ENCODE data around the gene PDIK1L.
A peak's percentile ranks its signal among the peaks of the same experiment; 100 is the strongest.

Gene PDIK1L

DNA sequence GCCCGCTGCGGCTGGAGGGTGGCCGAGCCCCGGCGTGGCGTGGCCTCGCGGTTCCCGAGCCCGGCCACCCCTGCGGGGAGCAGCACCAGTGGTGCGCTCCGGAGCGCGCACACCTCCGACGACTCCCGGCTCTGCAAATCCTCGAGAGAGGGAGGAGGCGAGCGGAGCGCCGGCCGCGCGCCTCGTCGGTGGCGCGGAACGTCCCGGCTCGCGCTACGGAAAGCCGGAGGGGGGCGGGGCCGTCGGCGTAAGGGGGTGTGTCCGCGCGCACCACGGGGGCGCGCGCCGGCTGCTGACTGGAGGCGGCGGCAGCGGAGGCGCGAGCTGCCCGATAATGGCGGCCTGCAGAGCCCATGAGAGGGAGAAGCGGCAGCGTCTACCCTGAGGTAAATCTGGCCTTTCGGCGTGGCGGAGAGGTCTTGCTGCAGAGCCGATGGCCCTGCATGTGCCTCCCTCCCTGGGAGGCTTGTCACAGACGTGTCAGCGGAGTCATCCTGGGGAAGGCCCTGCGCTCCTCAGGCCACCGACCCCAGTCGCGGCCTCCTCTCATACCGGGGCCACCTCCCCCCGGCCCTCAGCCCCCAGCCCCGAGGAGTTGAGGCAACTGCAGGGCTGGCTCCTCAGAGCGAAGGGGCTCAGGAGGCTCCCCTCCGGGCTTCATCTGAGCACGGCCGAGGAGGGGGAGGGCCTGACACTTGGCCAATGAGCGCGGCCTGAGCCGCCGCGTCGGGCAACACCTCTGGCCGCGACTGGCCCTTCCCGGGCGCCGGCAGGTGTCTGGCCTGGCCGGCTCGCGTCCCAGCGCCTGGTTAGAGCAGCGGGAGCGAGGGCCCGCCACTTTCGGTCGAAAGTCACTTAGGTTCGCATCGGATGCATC is at the start of gene PDIK1L:
Gene PDIK1L, plus strand, starts transcription at position 295 of the 877 bp plus-strand sequence. CDS start 2,485 bp downstream, outside the sequence.
- DNase-seq (ENCODE audit: extremely low read depth, insufficient read length), result peak; percentile 99
- Histone ChIP-seq H3K36me3 (ENCODE audit: control insufficient read depth, insufficient read depth, low read length) (no peaks in the 10 kb centered on the region), H3K27me3 (replicated peaks; ENCODE audit: control insufficient read depth, insufficient read depth, low read length) (no peaks in the 10 kb centered on the region), H3K4me3 (replicated peaks; ENCODE audit: low read depth, low read length) (peak within 1 kb of the TSS; percentile 100)
- TF ChIP-seq, protein P1, sequence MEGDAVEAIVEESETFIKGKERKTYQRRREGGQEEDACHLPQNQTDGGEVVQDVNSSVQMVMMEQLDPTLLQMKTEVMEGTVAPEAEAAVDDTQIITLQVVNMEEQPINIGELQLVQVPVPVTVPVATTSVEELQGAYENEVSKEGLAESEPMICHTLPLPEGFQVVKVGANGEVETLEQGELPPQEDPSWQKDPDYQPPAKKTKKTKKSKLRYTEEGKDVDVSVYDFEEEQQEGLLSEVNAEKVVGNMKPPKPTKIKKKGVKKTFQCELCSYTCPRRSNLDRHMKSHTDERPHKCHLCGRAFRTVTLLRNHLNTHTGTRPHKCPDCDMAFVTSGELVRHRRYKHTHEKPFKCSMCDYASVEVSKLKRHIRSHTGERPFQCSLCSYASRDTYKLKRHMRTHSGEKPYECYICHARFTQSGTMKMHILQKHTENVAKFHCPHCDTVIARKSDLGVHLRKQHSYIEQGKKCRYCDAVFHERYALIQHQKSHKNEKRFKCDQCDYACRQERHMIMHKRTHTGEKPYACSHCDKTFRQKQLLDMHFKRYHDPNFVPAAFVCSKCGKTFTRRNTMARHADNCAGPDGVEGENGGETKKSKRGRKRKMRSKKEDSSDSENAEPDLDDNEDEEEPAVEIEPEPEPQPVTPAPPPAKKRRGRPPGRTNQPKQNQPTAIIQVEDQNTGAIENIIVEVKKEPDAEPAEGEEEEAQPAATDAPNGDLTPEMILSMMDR (IDR thresholded peaks at IDR 0.05; ENCODE audit: insufficient read depth, low read length, poor library complexity, severe bottlenecking), result no peak

DNA sequence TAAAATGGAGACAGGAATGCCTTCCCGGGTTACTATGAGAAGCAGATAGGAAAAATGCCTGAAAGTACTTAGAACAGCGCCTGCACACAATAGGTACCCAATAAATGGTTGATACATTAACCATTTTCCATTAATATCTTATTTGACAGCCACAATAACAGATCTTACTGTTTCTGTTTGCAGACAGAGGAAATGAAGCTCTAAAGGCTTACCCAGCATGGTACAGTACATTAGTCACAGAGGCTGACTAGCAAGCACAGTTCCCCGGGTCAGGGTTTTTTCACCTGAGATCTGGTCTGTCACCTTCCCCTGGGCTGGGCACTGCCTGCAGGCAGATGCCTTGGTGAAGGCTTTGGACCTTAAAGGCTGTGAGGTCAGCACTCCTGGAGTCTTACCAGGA is 47.1 kb upstream of the PDIK1L start:
- Histone ChIP-seq H3K27me3 (replicated peaks; ENCODE audit: control insufficient read depth, insufficient read depth, low read length) (no peaks in the 10 kb centered on the region; the same call in none of the 2 replicates), H3K36me3 (ENCODE audit: control insufficient read depth, insufficient read depth, low read length) (no peaks in the 10 kb centered on the region), H3K4me3 (replicated peaks; ENCODE audit: low read depth, low read length) (no peak overlapping the region)
- TF ChIP-seq, protein P1 (IDR thresholded peaks at IDR 0.05; ENCODE audit: insufficient read depth, low read length, poor library complexity, severe bottlenecking), result no peak
- DNase-seq (ENCODE audit: extremely low read depth, insufficient read length), result no peak

DNA sequence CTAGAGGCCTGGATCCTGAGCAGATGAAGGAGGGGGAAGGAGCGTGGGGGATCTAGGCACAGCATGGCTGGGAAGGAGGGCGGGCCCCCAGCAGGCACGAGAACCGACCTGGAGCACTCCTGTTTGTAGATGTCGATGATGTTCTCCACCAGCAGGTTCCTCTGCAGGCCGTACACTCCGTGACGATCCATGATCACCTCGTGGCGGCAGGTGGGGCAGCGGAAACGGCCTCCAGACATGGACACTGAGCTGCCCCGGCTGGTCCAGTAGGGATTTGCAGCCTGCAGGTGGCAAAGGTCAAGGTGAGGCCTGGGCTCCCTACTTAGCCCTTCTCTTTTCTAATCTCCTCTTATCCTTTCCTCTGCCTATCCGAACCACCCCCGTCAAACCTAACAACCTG is 45.5 kb upstream of the PDIK1L start:
- no peak overlapping the region for H3K4me3 ChIP-seq (replicated peaks; ENCODE audit: low read depth, low read length)
- DNase-seq (ENCODE audit: extremely low read depth, insufficient read length), result no peak
- no peaks in the 10 kb centered on the region for H3K36me3 ChIP-seq (ENCODE audit: control insufficient read depth, insufficient read depth, low read length)
- no peaks in the 10 kb centered on the region; the same call in none of the 2 replicates for H3K27me3 ChIP-seq (replicated peaks; ENCODE audit: control insufficient read depth, insufficient read depth, low read length)
- TF ChIP-seq, protein P1 (IDR thresholded peaks at IDR 0.05; ENCODE audit: insufficient read depth, low read length, poor library complexity, severe bottlenecking), result no peak

- no peak for DNase-seq (ENCODE audit: extremely low read depth, insufficient read length)
- TF ChIP-seq, protein P1 (IDR thresholded peaks at IDR 0.05; ENCODE audit: insufficient read depth, low read length, poor library complexity, severe bottlenecking), result no peak
- Histone ChIP-seq H3K36me3 (ENCODE audit: control insufficient read depth, insufficient read depth, low read length) (no peaks in the 10 kb centered on the region), H3K27me3 (replicated peaks; ENCODE audit: control insufficient read depth, insufficient read depth, low read length) (no peaks in the 10 kb centered on the region; the same call in none of the 2 replicates), H3K4me3 (replicated peaks; ENCODE audit: low read depth, low read length) (no peak overlapping the region)
Observed at GRCh38 chr1:26066857-26067256, 44.8 kb upstream of the PDIK1L start.

- Histone ChIP-seq H3K27me3 (replicated peaks; ENCODE audit: control insufficient read depth, insufficient read depth, low read length) (no peaks in the 10 kb centered on the region; the same call in none of the 2 replicates), H3K4me3 (replicated peaks; ENCODE audit: low read depth, low read length) (no peak within 1 kb of the TSS), H3K36me3 (ENCODE audit: control insufficient read depth, insufficient read depth, low read length) (no peaks in the 10 kb centered on the region)
- no peak for DNase-seq (ENCODE audit: extremely low read depth, insufficient read length)
- TF ChIP-seq, protein P1 (IDR thresholded peaks at IDR 0.05; ENCODE audit: insufficient read depth, low read length, poor library complexity, severe bottlenecking), result no peak
Observed at GRCh38 chr1:26067432-26067911, 44.2 kb upstream of the PDIK1L start, which contains the start of gene TRIM63. TRIM63 (minus strand) TSS chr1:26067630; CDS start chr1:26067494, 136 bp downstream.

Data from GM06990 (cell line).